ENCODE results near the gene HOXB4.

The HOXB4 gene

GRCh38 chr17:48601207-48601538, 23.0 kb upstream of the HOXB4 start:
- DNase-seq: no peak

- DNase-seq: no peak
Observed at GRCh38 chr17:48600244-48601098, 22.3 kb upstream of the HOXB4 start.

- DNase-seq: no peak
Observed at GRCh38 chr17:48599354-48599753, 21.2 kb upstream of the HOXB4 start.

GRCh38 chr17:48598736-48599135, 20.6 kb upstream of the HOXB4 start:
- no peak for DNase-seq

- peak; percentile 64 for DNase-seq
Observed at GRCh38 chr17:48597778-48598631, 19.9 kb upstream of the HOXB4 start.

- no peak for DNase-seq
Observed at GRCh38 chr17:48597528-48597777, 19.3 kb upstream of the HOXB4 start.

- no peak for DNase-seq
Observed at GRCh38 chr17:48596735-48597527, 18.8 kb upstream of the HOXB4 start.

- no peak for DNase-seq
Observed at GRCh38 chr17:48596000-48596734, 18.0 kb upstream of the HOXB4 start.

- no peak for DNase-seq
Observed at GRCh38 chr17:48595278-48595999, 17.3 kb upstream of the HOXB4 start.

- no peak for DNase-seq
Observed at GRCh38 chr17:48594538-48595277, 16.6 kb upstream of the HOXB4 start.

GRCh38 chr17:48593840-48594537, 15.8 kb upstream of the HOXB4 start:
- DNase-seq: peak; percentile 83

GRCh38 chr17:48593126-48593829, 15.1 kb upstream of the HOXB4 start, which contains the start of gene HOXB5:
TSS of gene HOXB5 (minus strand) at chr17:48593779. CDS start at chr17:48593682, 97 bp downstream.
- DNase-seq: peak; percentile 67

- no peak for DNase-seq
Observed at GRCh38 chr17:48592577-48592976, 14.4 kb upstream of the HOXB4 start.

GRCh38 chr17:48592057-48592514, 13.9 kb upstream of the HOXB4 start:
- DNase-seq: no peak

GRCh38 chr17:48591255-48592056, 13.3 kb upstream of the HOXB4 start:
- no peak for DNase-seq

- DNase-seq: no peak
Observed at GRCh38 chr17:48590607-48591161, 12.5 kb upstream of the HOXB4 start.

GRCh38 chr17:48589831-48590606, 11.9 kb upstream of the HOXB4 start, which contains the start of gene HOXB3:
TSS of gene HOXB3 (minus strand) at chr17:48590241. CDS start at chr17:48552474, 37,767 bp downstream.
- DNase-seq: no peak

Measured in NCI-H146 (cell line).